AG08396 (cell line): ENCODE measurements around the gene MED10.

Experiments used
- DNase-seq: peaks from one replicate; pipeline ENCODE4 v3.0.0; 2012; ENCODE audit warnings: low spot score, mixed read lengths

Gene MED10

GRCh38 chr5:6348476-6349000, 29.8 kb downstream of the MED10 start:
- DNase-seq: no peak

GRCh38 chr5:6347673-6348072, 30.7 kb downstream of the MED10 start:
- no peak for DNase-seq

GRCh38 chr5:6347165-6347564, 31.2 kb downstream of the MED10 start:
- no peak for DNase-seq

- DNase-seq: no peak
These were observed 33.8 kb downstream of the MED10 start for GRCh38 chr5:6344593-6344989.

- no peak for DNase-seq
These were observed 34.3 kb downstream of the MED10 start for GRCh38 chr5:6343951-6344592.

GRCh38 chr5:6342689-6343315, 35.5 kb downstream of the MED10 start:
- DNase-seq: no peak

- DNase-seq: no peak
These were observed 38.2 kb downstream of the MED10 start for GRCh38 chr5:6340100-6340499.

- DNase-seq: no peak
These were observed 39.5 kb downstream of the MED10 start for GRCh38 chr5:6338871-6339270.

GRCh38 chr5:6338135-6338534, 40.2 kb downstream of the MED10 start:
- DNase-seq: no peak

GRCh38 chr5:6333182-6333905, 45.0 kb downstream of the MED10 start:
- DNase-seq: no peak

GRCh38 chr5:6328173-6328572, 50.2 kb downstream of the MED10 start:
- no peak for DNase-seq

GRCh38 chr5:6326776-6327175, 51.6 kb downstream of the MED10 start:
- DNase-seq: no peak

- no peak for DNase-seq
These were observed 56.1 kb downstream of the MED10 start for GRCh38 chr5:6322163-6322713.
